ENCODE results near the gene ULBP3. TPM values are rescaled to one million over a fixed set of nuclear protein-coding genes. Genes with fewer than 3 reads are reported as not detected.

ULBP3 gene
- total and polyA plus RNA-seq, 8 donors: 0.38 to 0.98 (median 0.77) TPM

- TF ChIP-seq CTCF (IDR thresholded peaks at IDR 0.05): no peak
- FAIRE-seq (no peak), ATAC-seq (no peak), DNase-seq (no peak)
- H3K27me3 ChIP-seq: peaks cover 0 to 3% (median 0%) of the 10 kb centered on the region in 4 donors
- H3K4me3 ChIP-seq: no peak overlapping the region
- intact Hi-C loops (cut with DNase I): no loop called here
- 76 to 80% methylated on average over 4 to 7 of the region's 7 CpGs for WGBS, 2 donors
- no peaks in the 10 kb centered on the region for H3K36me3 ChIP-seq
- H3K9me3 ChIP-seq: no peaks in the 10 kb centered on the region
- H3K4me1 ChIP-seq: no peaks in the 10 kb centered on the region
- H3K27ac ChIP-seq: no peak overlapping the region
These were observed 39.6 kb downstream of the ULBP3 start for GRCh38 chr6:150029276-150029675.

GRCh38 chr6:150028799-150029198 lies 40.1 kb downstream of the ULBP3 start:
- no peaks in the 10 kb centered on the region for H3K9me3 ChIP-seq
- WGBS, 2 donors: 62 to 63% methylated on average over 8 of the region's 8 CpGs
- H3K27me3 ChIP-seq: peaks cover 0 to 3% (median 0%) of the 10 kb centered on the region in 4 donors
- DNase-seq: no peak
- H3K4me3 ChIP-seq: no peak overlapping the region
- no peak for TF ChIP-seq CTCF (IDR thresholded peaks at IDR 0.05)
- intact Hi-C loops (cut with DNase I): no loop called here
- no peak for FAIRE-seq
- no peaks in the 10 kb centered on the region for H3K36me3 ChIP-seq
- no peaks in the 10 kb centered on the region for H3K4me1 ChIP-seq
- no peak for ATAC-seq
- no peak overlapping the region for H3K27ac ChIP-seq

GRCh38 chr6:150027806-150028565 lies 40.9 kb downstream of the ULBP3 start:
- intact Hi-C loops (cut with DNase I): no loop called here
- Histone ChIP-seq H3K27ac (no peak overlapping the region), H3K4me1 (no peaks in the 10 kb centered on the region), H3K9me3 (no peaks in the 10 kb centered on the region), H3K27me3 (peaks cover 0 to 3% (median 0%) of the 10 kb centered on the region in 4 donors), H3K4me3 (no peak overlapping the region), H3K36me3 (no peaks in the 10 kb centered on the region)
- TF ChIP-seq CTCF (IDR thresholded peaks at IDR 0.05): no peak
- FAIRE-seq: no peak
- no peak for DNase-seq
- no peak for ATAC-seq
- WGBS, 2 donors: 81 to 87% methylated on average over 6 of the region's 6 CpGs

- ATAC-seq: no peak
- 77 to 85% methylated on average over 9 of the region's 9 CpGs for WGBS, 2 donors
- no peak for FAIRE-seq
- H3K4me3 ChIP-seq: no peak overlapping the region
- H3K27me3 ChIP-seq: peaks cover 0 to 3% (median 0%) of the 10 kb centered on the region in 4 donors
- no peak for TF ChIP-seq CTCF (IDR thresholded peaks at IDR 0.05)
- H3K4me1 ChIP-seq: no peaks in the 10 kb centered on the region
- H3K36me3 ChIP-seq: no peaks in the 10 kb centered on the region
- no peak overlapping the region for H3K27ac ChIP-seq
- H3K9me3 ChIP-seq: no peaks in the 10 kb centered on the region
- intact Hi-C loops (cut with DNase I): no loop called here
- no peak for DNase-seq
These were observed 41.7 kb downstream of the ULBP3 start for GRCh38 chr6:150026976-150027805.

Data from pancreas (tissue), 10 donors.